H1 (cell line): Measurements from ENCODE around the gene ADIPOR2. TPM values are rescaled to one million over a fixed set of nuclear protein-coding genes. Genes with fewer than 3 reads are reported as not detected.

Experiments
- CTCF ChIA-PET: fragments of 300-600 bp; sonication (Branson Sonifier 250); formaldehyde crosslinking; loops from one replicate; lab custom pipeline; 2021; ENCODE audit not compliant: partially characterized antibody; lab: Charles Lee
- POLR2A ChIA-PET: fragments of 300-600 bp; sonication (Branson Sonifier 250); formaldehyde crosslinking; loops from one replicate; lab custom pipeline; 2021; ENCODE audit warnings: inconsistent platforms; ENCODE audit not compliant: partially characterized antibody; lab: Charles Lee
- DNase-seq, 2 experiments: peaks; one replicate each; pipeline versions ENCODE4 v3.0.0 to v3.0.0-alpha.2; 2010 to 2022; ENCODE audit warnings: low spot score in 2 of 2, low read depth in 1 of 2, mixed read lengths in 1 of 2
- FAIRE-seq: peaks from 2 replicates; lab custom pipeline; 2011; peaks lifted over from hg19 to GRCh38; lab: Jason Lieb, UNC
- H2AFZ ChIP-seq: 2 replicates; pipeline ENCODE4 v1.8.1; 2012; ENCODE audit warnings: low read length, inconsistent platforms
- H2AK5ac ChIP-seq: 2 replicates; pipeline ENCODE4 v1.6.1; 2013; ENCODE audit warnings: low read depth, low read length
- H2BK120ac ChIP-seq: replicated peaks from 2 replicates; pipeline ENCODE3; 2013; ENCODE audit warnings: low read depth, low read length, inconsistent platforms
- H2BK12ac ChIP-seq: 2 replicates; pipeline ENCODE4 v1.6.1; 2013; ENCODE audit warnings: low read depth, low read length
- H2BK15ac ChIP-seq: 2 replicates; pipeline ENCODE4 v1.6.1; 2013; ENCODE audit warnings: low read length
- H2BK20ac ChIP-seq: 2 replicates; pipeline ENCODE4 v1.6.1; 2013; ENCODE audit warnings: low read length
- H2BK5ac ChIP-seq: 2 replicates; pipeline ENCODE4 v1.6.1; 2013; ENCODE audit warnings: low read depth, low read length
- H3K14ac ChIP-seq: 2 replicates; pipeline ENCODE4 v1.6.1; 2013; ENCODE audit warnings: inconsistent platforms; ENCODE audit not compliant: insufficient read length
- H3K18ac ChIP-seq: 2 replicates; pipeline ENCODE4 v1.6.1; 2013; ENCODE audit warnings: low read length; ENCODE audit errors: extremely low read depth
- H3K23ac ChIP-seq: 2 replicates; pipeline ENCODE4 v1.6.1; 2013; ENCODE audit warnings: inconsistent platforms; ENCODE audit not compliant: insufficient read length
- H3K23me2 ChIP-seq: 2 replicates; pipeline ENCODE4 v1.6.1; 2013; ENCODE audit warnings: low read depth, low read length
- H3K27ac ChIP-seq: 2 replicates; pipeline ENCODE4 v1.6.1; 2011; ENCODE audit warnings: low read depth, low read length, inconsistent platforms
- H3K27me3 ChIP-seq, 4 experiments: replicated peaks in 1 of 4; 1 replicate in 1 of 4; 2 replicates in 3 of 4; pipeline versions ENCODE4 v1.6.1 to v1.8.1; 2011 to 2013; ENCODE audit warnings: low read length in 3 of 4, mild to moderate bottlenecking in 3 of 4, inconsistent platforms in 2 of 4, mixed read lengths in 2 of 4, moderate library complexity in 1 of 4; ENCODE audit not compliant: control insufficient read depth in 3 of 4, insufficient read depth in 3 of 4; ENCODE audit errors: extremely low read depth in 1 of 4
- H3K36me3 ChIP-seq, 4 experiments: 2 replicates each; pipeline versions ENCODE4 v1.6.1 to v1.8.1; 2011 to 2013; ENCODE audit warnings: mild to moderate bottlenecking in 4 of 4, low read length in 3 of 4, moderate library complexity in 2 of 4, control low read depth in 1 of 4, inconsistent platforms in 1 of 4; ENCODE audit not compliant: insufficient read depth in 4 of 4, control insufficient read depth in 2 of 4
- H3K4ac ChIP-seq: replicated peaks from 2 replicates; pipeline ENCODE3; 2013; ENCODE audit warnings: low read length, low read depth, mixed read lengths, inconsistent platforms; ENCODE audit not compliant: insufficient read length
- H3K4me1 ChIP-seq, 4 experiments: replicated peaks in 1 of 4; 1 replicate in 1 of 4; 2 replicates in 3 of 4; pipeline versions ENCODE4 v1.6.1 to v1.8.1; 2011 to 2013; ENCODE audit warnings: low read length in 3 of 4, inconsistent platforms in 2 of 4, mixed read lengths in 1 of 4; ENCODE audit not compliant: insufficient read depth in 4 of 4, control insufficient read depth in 3 of 4
- H3K4me2 ChIP-seq, 2 experiments: 2 replicates each; pipeline versions ENCODE4 v1.6.1 to v1.8.1; 2011 to 2013; ENCODE audit warnings: low read depth in 2 of 2, low read length in 2 of 2, control low read depth in 1 of 2, inconsistent platforms in 1 of 2, mild to moderate bottlenecking in 1 of 2; ENCODE audit not compliant: insufficient read depth in 1 of 2
- H3K4me3 ChIP-seq, 4 experiments: fragments of 200-600, 300-600 bp in 1 of 4; sonication (generic), shearing (Covaris generic), sonication (Bioruptor Twin) in 1 of 4; 2 replicates each; pipeline versions ENCODE4 v1.5.1 to v1.8.1; 2011 to 2016; ENCODE audit warnings: low read length in 4 of 4, low read depth in 3 of 4, control low read depth in 2 of 4, inconsistent platforms in 2 of 4, mild to moderate bottlenecking in 2 of 4, mixed read lengths in 1 of 4, moderate library complexity in 1 of 4; ENCODE audit not compliant: insufficient read depth in 2 of 4; ENCODE audit errors: extremely low read depth in 1 of 4
- H3K56ac ChIP-seq: replicated peaks from 2 replicates; pipeline ENCODE3; 2013; ENCODE audit warnings: low read depth, mild to moderate bottlenecking, mixed read lengths, low read length, inconsistent platforms; ENCODE audit not compliant: insufficient read length
- H3K79me1 ChIP-seq: 2 replicates; pipeline ENCODE4 v1.6.1; 2013; ENCODE audit warnings: low read depth, low read length, control low read depth
- H3K79me2 ChIP-seq, 2 experiments: 2 replicates each; pipeline versions ENCODE4 v1.6.1 to v1.8.1; 2012 to 2013; ENCODE audit warnings: low read length in 2 of 2, mild to moderate bottlenecking in 2 of 2, inconsistent platforms in 1 of 2; ENCODE audit not compliant: insufficient read depth in 2 of 2, control insufficient read depth in 1 of 2
- H3K9ac ChIP-seq, 4 experiments: replicated peaks in 1 of 4; 1 replicate in 1 of 4; 2 replicates in 3 of 4; pipeline versions ENCODE4 v1.6.1 to v1.8.1; 2011 to 2013; ENCODE audit warnings: low read depth in 3 of 4, low read length in 3 of 4, control low read depth in 2 of 4, mild to moderate bottlenecking in 2 of 4, moderate library complexity in 2 of 4, inconsistent platforms in 1 of 4; ENCODE audit errors: extremely low read depth in 1 of 4
- H3K9me3 ChIP-seq, 2 experiments: 2 replicates each; pipeline versions ENCODE4 v1.6.1 to v1.8.1; 2012 to 2013; ENCODE audit warnings: mild to moderate bottlenecking in 2 of 2, moderate library complexity in 2 of 2, control low read depth in 1 of 2, inconsistent platforms in 1 of 2, low read depth in 1 of 2, low read length in 1 of 2, mixed read lengths in 1 of 2; ENCODE audit not compliant: insufficient read depth in 2 of 2
- H4K20me1 ChIP-seq, 2 experiments: replicated peaks in 1 of 2; 2 replicates each; pipeline versions ENCODE3 to v1.8.1; 2011 to 2013; ENCODE audit warnings: inconsistent platforms in 2 of 2, low read length in 2 of 2, mild to moderate bottlenecking in 1 of 2; ENCODE audit not compliant: insufficient read depth in 2 of 2, control insufficient read depth in 1 of 2
- H4K5ac ChIP-seq: 2 replicates; pipeline ENCODE4 v1.6.1; 2013; ENCODE audit warnings: low read length, low read depth, mixed read lengths, inconsistent platforms; ENCODE audit not compliant: insufficient read length
- H4K8ac ChIP-seq: 2 replicates; pipeline ENCODE4 v1.8.0; 2013; ENCODE audit warnings: mild to moderate bottlenecking, moderate library complexity, low read length, inconsistent platforms; ENCODE audit not compliant: insufficient read depth; ENCODE audit errors: extremely low read depth
- H4K91ac ChIP-seq: replicated peaks from 2 replicates; pipeline ENCODE3; 2013; ENCODE audit warnings: low read length, mixed read lengths, inconsistent platforms; ENCODE audit not compliant: insufficient read length
- BACH1 ChIP-seq: IDR thresholded peaks from 2 replicates; pipeline ENCODE4 v1.6.1; 2012; ENCODE audit warnings: low read length, improper control_type of control experiment
- BCL11A ChIP-seq, 2 experiments: IDR thresholded peaks; one replicate each; pipeline ENCODE4 v1.6.1; 2011; ENCODE audit warnings: low read depth in 2 of 2, low read length in 2 of 2, mild to moderate bottlenecking in 2 of 2
- CREB1 ChIP-seq: IDR thresholded peaks from 2 replicates; pipeline ENCODE4 v1.6.1; 2012; ENCODE audit warnings: inconsistent platforms
- KDM4A ChIP-seq: IDR thresholded peaks from one replicate; pipeline ENCODE4 v1.7.1; 2012; ENCODE audit warnings: low read depth, mild to moderate bottlenecking, moderate library complexity, low read length, inconsistent platforms; ENCODE audit not compliant: severe bottlenecking
- POLR2AphosphoS5 ChIP-seq: IDR thresholded peaks from 2 replicates; pipeline ENCODE4 v1.6.1; 2011; ENCODE audit warnings: low read depth, low read length
- RAD21 ChIP-seq, 2 experiments: IDR thresholded peaks in 1 of 2; conservative IDR thresholded peaks in 1 of 2; 2 replicates each; pipeline ENCODE4 v1.6.1; 2011; ENCODE audit warnings: low read depth in 2 of 2, low read length in 2 of 2, improper control_type of control experiment in 1 of 2, inconsistent platforms in 1 of 2, mild to moderate bottlenecking in 1 of 2, moderate library complexity in 1 of 2
- RFX5 ChIP-seq: IDR thresholded peaks from 2 replicates; pipeline ENCODE4 v1.6.1; 2011; ENCODE audit warnings: low read depth, low read length, improper control_type of control experiment, borderline replicate concordance
- SP2 ChIP-seq: IDR thresholded peaks from 2 replicates; pipeline ENCODE4 v1.6.1; 2012; ENCODE audit warnings: mild to moderate bottlenecking, low read length, inconsistent platforms
- TBP ChIP-seq: IDR thresholded peaks from 2 replicates; pipeline ENCODE4 v1.6.1; 2011; ENCODE audit warnings: low read depth, low read length, improper control_type of control experiment
- ZNF274 ChIP-seq: IDR thresholded peaks from 2 replicates; pipeline ENCODE4 v1.7.0; 2012; ENCODE audit warnings: low read length, borderline replicate concordance; ENCODE audit errors: extremely low read depth
- WGBS, 2 experiments: shearing (Covaris generic) in 1 of 2; methylation state at CpG; one replicate each; pipeline versions ENCODE4 v1.1.6 to v1.1.7; 2013 to 2015; ENCODE audit warnings: low lambda C conversion rate in 2 of 2, mixed read lengths in 2 of 2, inconsistent platforms in 1 of 2, low coverage in 1 of 2, missing lambda C conversion rate in 1 of 2; ENCODE audit not compliant: insufficient replicate concordance in 2 of 2, insufficient coverage in 1 of 2, insufficient read length in 1 of 2; ENCODE audit errors: extremely low coverage in 1 of 2, missing lambda C conversion rate in 1 of 2; 5-methylcytosine and 5-hydroxymethylcytosine counted together
- polyA plus RNA-seq, 7 experiments: library from polyadenylated mRNA; depleted of rRNA in 3 of 7; stranded (reverse) in 5 of 7; unstranded in 2 of 7; fragments of >200 nt in 5 of 7; fragments of 200-250 nt in 2 of 7; gene quantifications; 1 replicate in 5 of 7; 2 replicates in 1 of 7; 4 replicates in 1 of 7; pipeline versions ENCODE4 v1.2.1 to v1.2.3, GENCODE V29; 2011 to 2013; ENCODE audit warnings: missing spikeins in 2 of 7, mixed read lengths in 2 of 7
- total RNA-seq: library from RNA; stranded (reverse); fragmentation: NEBNext Ultra II Directional; extraction: Animal tissue kit (Norgen Biotek cat#: 25700); gene quantifications from 2 replicates; pipeline ENCODE4 v1.2.1, GENCODE V29; 2021

ADIPOR2 gene
- total and polyA plus RNA-seq, 2 of the 8 experiments (the other 6 are each of a cell fraction or from before 2014, with no cell fraction given), result 17.5 to 50.8 TPM

- no peak overlapping the region for H4K5ac ChIP-seq
- H2BK12ac ChIP-seq, result no peak overlapping the region
- no peaks in the 10 kb centered on the region; the same call in 1 of the 2 replicates for H3K79me1 ChIP-seq
- no peak overlapping the region for H3K18ac ChIP-seq
- H2BK120ac ChIP-seq, result no peak overlapping the region
- DNase-seq (no peak), FAIRE-seq (no peak)
- H2AFZ ChIP-seq, result no peak overlapping the region
- no peak overlapping the region for H3K4ac ChIP-seq
- H3K9ac ChIP-seq, result no peak overlapping the region
- H2AK5ac ChIP-seq, result no peak overlapping the region
- peaks cover 11% of the 10 kb centered on the region for H3K23me2 ChIP-seq
- peaks cover 2 to 10% (median 4%) of the 10 kb centered on the region in 4 experiments; a peak in 6 of 7 replicates for H3K4me1 ChIP-seq
- H3K23ac ChIP-seq, result no peak overlapping the region
- no peaks in the 10 kb centered on the region for H3K79me2 ChIP-seq
- H3K9me3 ChIP-seq, result no peaks in the 10 kb centered on the region
- 85% methylated on average over 6 of the region's 6 CpGs; no CpG with 5 or more reads in 1 of the 2 experiments for WGBS, 2 experiments
- peaks cover 1 to 11% (median 7%) of the 10 kb centered on the region in 4 experiments; a peak in 5 of 7 replicates for H3K27me3 ChIP-seq
- no peak for TF ChIP-seq CREB1
- TF ChIP-seq TBP, result no peak
- no peak for TF ChIP-seq RFX5
- no peak for TF ChIP-seq RAD21 (IDR thresholded peaks at IDR 0.05 in 1 of 2, conservative IDR thresholded peaks at IDR 0.05 in 1 of 2; ENCODE audit: low read depth in 2 of 2, low read length in 2 of 2)
- no peak for TF ChIP-seq BACH1
- no peak for TF ChIP-seq BCL11A (IDR thresholded peaks at IDR 0.05; ENCODE audit: low read depth in 2 of 2, low read length in 2 of 2)
- TF ChIP-seq KDM4A, result no peak
- no peak for TF ChIP-seq POLR2AphosphoS5
- no peak for TF ChIP-seq SP2
- no peak for TF ChIP-seq ZNF274
- peaks cover 3 to 4% of the 10 kb centered on the region in 2 experiments for H4K20me1 ChIP-seq
- CTCF ChIA-PET, result interaction anchor here (0.7 to 14.3 kb wide), 24 partner anchors 9 to 189 kb away, joined by 3 to 265 read pairs (median 4); no protein-coding TSS in a partner anchor
- H3K4me2 ChIP-seq, result no peak overlapping the region
- H2BK15ac ChIP-seq, result no peak overlapping the region
- no peak overlapping the region for H2BK20ac ChIP-seq
- H4K91ac ChIP-seq, result no peak overlapping the region
- H2BK5ac ChIP-seq, result no peak overlapping the region
- POLR2A ChIA-PET, result interaction anchor here (2.3 kb wide), 1 partner anchor 143 kb away, joined by 6 read pairs; no protein-coding TSS in a partner anchor
- H4K8ac ChIP-seq, result no peak overlapping the region
- no peak overlapping the region for H3K14ac ChIP-seq
- H3K36me3 ChIP-seq, result peaks cover 0 to 3% (median under 1%) of the 10 kb centered on the region in 4 experiments; a peak in 2 of 8 replicates
- no peak overlapping the region for H3K27ac ChIP-seq
- H3K4me3 ChIP-seq, result no peak overlapping the region
- H3K56ac ChIP-seq, result no peak overlapping the region
Observed at GRCh38 chr12:1792406-1792805, 101.5 kb downstream of the ADIPOR2 start.
